Measurements from ENCODE around the gene ZNF764.
A peak's percentile ranks its signal among the peaks of the same experiment; 100 is the strongest.
"Not testable (repeated sequence)": the region's sequence is repeated elsewhere in the genome, so short reads cannot be mapped to it uniquely, and the experiment has no call there.

Gene ZNF764

GRCh38 chr16:30541502-30542329, 16.5 kb downstream of the ZNF764 start:
- Histone ChIP-seq H3K9me3 (ENCODE audit: insufficient read depth, low read length) (no peaks in the 10 kb centered on the region), H3K36me3 (ENCODE audit: insufficient read depth, insufficient read length, low read length) (peaks cover 13% of the 10 kb centered on the region), H3K4me3 (ENCODE audit: insufficient read length, low read depth) (peak overlapping the region; percentile 19), H3K9ac (ENCODE audit: insufficient read length, low read depth) (peak overlapping the region; percentile 26), H3K4me1 (ENCODE audit: insufficient read depth, insufficient read length) (peaks cover 30% of the 10 kb centered on the region), H3K27me3 (ENCODE audit: insufficient read depth, insufficient read length) (no peaks in the 10 kb centered on the region)
- TF ChIP-seq SUZ12 (IDR thresholded peaks at IDR 0.05; ENCODE audit: extremely low read depth, insufficient read depth, insufficient read length) (no peak), YY1 (IDR thresholded peaks at IDR 0.05; ENCODE audit: insufficient read depth, insufficient read length) (no peak), ZNF274 (IDR thresholded peaks at IDR 0.05; ENCODE audit: low read depth, low read length) (no peak)
- no peak for DNase-seq (ENCODE audit: low read depth, low spot score)

GRCh38 chr16:30540916-30541464, 17.2 kb downstream of the ZNF764 start:
- not testable (repeated sequence) for H3K27me3 ChIP-seq (ENCODE audit: insufficient read depth, insufficient read length); H3K4me3 ChIP-seq (ENCODE audit: insufficient read length, low read depth)
- H3K4me1 ChIP-seq (ENCODE audit: insufficient read depth, insufficient read length): peaks cover 26% of the 10 kb centered on the region

GRCh38 chr16:30539986-30540526, 18.1 kb downstream of the ZNF764 start:
- peaks cover 13% of the 10 kb centered on the region for H3K36me3 ChIP-seq (ENCODE audit: insufficient read depth, insufficient read length, low read length)
- not testable (repeated sequence) for H3K9me3 ChIP-seq (ENCODE audit: insufficient read depth, low read length); H3K4me3 ChIP-seq (ENCODE audit: insufficient read length, low read depth); DNase-seq (ENCODE audit: low read depth, low spot score); H3K9ac ChIP-seq (ENCODE audit: insufficient read length, low read depth); H3K27me3 ChIP-seq (ENCODE audit: insufficient read depth, insufficient read length)
- peaks cover 22% of the 10 kb centered on the region for H3K4me1 ChIP-seq (ENCODE audit: insufficient read depth, insufficient read length)

More at GRCh38 chr16:30540916-30541464, 17.2 kb downstream of the ZNF764 start:
- not testable (repeated sequence) for DNase-seq (ENCODE audit: low read depth, low spot score); H3K9me3 ChIP-seq (ENCODE audit: insufficient read depth, low read length); H3K9ac ChIP-seq (ENCODE audit: insufficient read length, low read depth)
- H3K36me3 ChIP-seq (ENCODE audit: insufficient read depth, insufficient read length, low read length): peaks cover 13% of the 10 kb centered on the region

- peaks cover 19% of the 10 kb centered on the region for H3K4me1 ChIP-seq (ENCODE audit: insufficient read depth, insufficient read length)
- H3K4me3 ChIP-seq (ENCODE audit: insufficient read length, low read depth): no peak overlapping the region
- H3K27me3 ChIP-seq (ENCODE audit: insufficient read depth, insufficient read length): no peaks in the 10 kb centered on the region
- H3K36me3 ChIP-seq (ENCODE audit: insufficient read depth, insufficient read length, low read length): peaks cover 13% of the 10 kb centered on the region
- TF ChIP-seq ZNF274 (IDR thresholded peaks at IDR 0.05; ENCODE audit: low read depth, low read length) (no peak), YY1 (IDR thresholded peaks at IDR 0.05; ENCODE audit: insufficient read depth, insufficient read length) (no peak), SUZ12 (IDR thresholded peaks at IDR 0.05; ENCODE audit: extremely low read depth, insufficient read depth, insufficient read length) (no peak)
- no peaks in the 10 kb centered on the region for H3K9me3 ChIP-seq (ENCODE audit: insufficient read depth, low read length)
- DNase-seq (ENCODE audit: low read depth, low spot score): no peak
- H3K9ac ChIP-seq (ENCODE audit: insufficient read length, low read depth): no peak overlapping the region
These were observed 18.9 kb downstream of the ZNF764 start for GRCh38 chr16:30539000-30539964.

GRCh38 chr16:30536391-30537024, 21.7 kb downstream of the ZNF764 start:
- Histone ChIP-seq H3K9ac (ENCODE audit: insufficient read length, low read depth) (peak overlapping the region; percentile 99), H3K36me3 (ENCODE audit: insufficient read depth, insufficient read length, low read length) (peaks cover 31% of the 10 kb centered on the region)
- not testable (repeated sequence) for H3K4me3 ChIP-seq (ENCODE audit: insufficient read length, low read depth); H3K4me1 ChIP-seq (ENCODE audit: insufficient read depth, insufficient read length); H3K9me3 ChIP-seq (ENCODE audit: insufficient read depth, low read length); H3K27me3 ChIP-seq (ENCODE audit: insufficient read depth, insufficient read length); DNase-seq (ENCODE audit: low read depth, low spot score)

- TF ChIP-seq SUZ12 (IDR thresholded peaks at IDR 0.05; ENCODE audit: extremely low read depth, insufficient read depth, insufficient read length): no peak
- no peak for TF ChIP-seq YY1 (IDR thresholded peaks at IDR 0.05; ENCODE audit: insufficient read depth, insufficient read length)
- no peak for TF ChIP-seq ZNF274 (IDR thresholded peaks at IDR 0.05; ENCODE audit: low read depth, low read length)
- H3K36me3 ChIP-seq (ENCODE audit: insufficient read depth, insufficient read length, low read length): peaks cover 38% of the 10 kb centered on the region
- peak overlapping the region; percentile 99 for H3K9ac ChIP-seq (ENCODE audit: insufficient read length, low read depth)
- DNase-seq (ENCODE audit: low read depth, low spot score): peak; percentile 70
- no peaks in the 10 kb centered on the region for H3K9me3 ChIP-seq (ENCODE audit: insufficient read depth, low read length)
- peaks cover 4% of the 10 kb centered on the region for H3K4me1 ChIP-seq (ENCODE audit: insufficient read depth, insufficient read length)
- no peaks in the 10 kb centered on the region for H3K27me3 ChIP-seq (ENCODE audit: insufficient read depth, insufficient read length)
- peak overlapping the region; percentile 85 for H3K4me3 ChIP-seq (ENCODE audit: insufficient read length, low read depth)
These were observed 22.4 kb downstream of the ZNF764 start for GRCh38 chr16:30535777-30536190.
